ENCODE data around the gene KCNH2. TPM values are rescaled to one million over a fixed set of nuclear protein-coding genes. Genes with fewer than 3 reads are reported as not detected.
"Not testable (repeated sequence)": the region's sequence is repeated elsewhere in the genome, so short reads cannot be mapped to it uniquely, and the experiment has no call there.

Gene KCNH2
- total RNA-seq, 2 donors from 2014 or later: 0.41 to 0.72 TPM

DNA sequence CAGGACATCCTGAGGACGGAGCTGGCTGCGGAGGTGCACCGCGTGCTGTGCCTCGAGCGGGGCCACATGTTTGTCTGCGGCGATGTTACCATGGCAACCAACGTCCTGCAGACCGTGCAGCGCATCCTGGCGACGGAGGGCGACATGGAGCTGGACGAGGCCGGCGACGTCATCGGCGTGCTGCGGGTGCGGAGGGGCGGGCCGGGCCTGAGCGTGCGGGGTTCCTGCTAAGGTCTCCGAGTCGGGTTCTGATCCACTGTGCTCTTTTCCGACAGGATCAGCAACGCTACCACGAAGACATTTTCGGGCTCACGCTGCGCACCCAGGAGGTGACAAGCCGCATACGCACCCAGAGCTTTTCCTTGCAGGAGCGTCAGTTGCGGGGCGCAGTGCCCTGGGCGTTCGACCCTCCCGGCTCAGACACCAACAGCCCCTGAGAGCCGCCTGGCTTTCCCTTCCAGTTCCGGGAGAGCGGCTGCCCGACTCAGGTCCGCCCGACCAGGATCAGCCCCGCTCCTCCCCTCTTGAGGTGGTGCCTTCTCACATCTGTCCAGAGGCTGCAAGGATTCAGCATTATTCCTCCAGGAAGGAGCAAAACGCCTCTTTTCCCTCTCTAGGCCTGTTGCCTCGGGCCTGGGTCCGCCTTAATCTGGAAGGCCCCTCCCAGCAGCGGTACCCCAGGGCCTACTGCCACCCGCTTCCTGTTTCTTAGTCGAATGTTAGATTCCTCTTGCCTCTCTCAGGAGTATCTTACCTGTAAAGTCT lies 35.8 kb upstream of the KCNH2 start:
- peak overlapping the region; percentile 67 to 93 for H3K27ac Mint-ChIP-seq
- DNase-seq (ENCODE audit: low spot score in 2 of 2): peak; percentile 76 to 82
- peaks cover 10 to 14% of the 10 kb centered on the region in 2 donors for H3K36me3 Mint-ChIP-seq
- no peaks in the 10 kb centered on the region for H3K9me3 Mint-ChIP-seq
- peak; percentile 62 to 63 for ATAC-seq

GRCh38 chr7:151013356-151013732 lies 35.2 kb upstream of the KCNH2 start:
- Mint-ChIP-seq H3K27ac (no peak overlapping the region), H3K9me3 (no peaks in the 10 kb centered on the region), H3K36me3 (peaks cover 7 to 11% of the 10 kb centered on the region in 2 donors)
- no peak for DNase-seq (ENCODE audit: low spot score in 2 of 2)
- no peak for ATAC-seq

DNA sequence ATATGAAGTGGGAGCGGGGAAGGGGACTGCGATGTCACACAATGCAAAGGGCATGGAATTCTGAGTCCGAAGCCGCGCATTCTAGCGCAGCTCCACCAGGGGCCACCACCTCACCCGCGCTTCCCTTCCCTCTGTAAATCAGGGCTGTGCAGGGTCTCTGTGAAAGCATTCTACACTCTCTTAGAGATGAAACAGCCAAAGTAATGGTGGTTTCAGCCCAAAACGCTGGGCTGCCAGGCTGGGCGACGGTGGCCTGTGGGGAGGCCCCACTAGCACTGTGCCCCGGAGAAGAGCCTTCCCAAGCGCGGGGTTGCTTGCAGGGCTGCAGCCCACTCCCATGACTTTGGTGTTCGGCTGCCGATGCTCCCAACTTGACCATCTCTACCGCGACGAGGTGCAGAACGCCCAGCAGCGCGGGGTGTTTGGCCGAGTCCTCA lies 34.8 kb upstream of the KCNH2 start:
- ATAC-seq (no peak), DNase-seq (ENCODE audit: low spot score in 2 of 2) (no peak)
- H3K36me3 Mint-ChIP-seq: peaks cover 6 to 7% of the 10 kb centered on the region in 2 donors
- H3K27ac Mint-ChIP-seq: peak overlapping the region; percentile 64 to 81
- H3K9me3 Mint-ChIP-seq: no peaks in the 10 kb centered on the region

DNA sequence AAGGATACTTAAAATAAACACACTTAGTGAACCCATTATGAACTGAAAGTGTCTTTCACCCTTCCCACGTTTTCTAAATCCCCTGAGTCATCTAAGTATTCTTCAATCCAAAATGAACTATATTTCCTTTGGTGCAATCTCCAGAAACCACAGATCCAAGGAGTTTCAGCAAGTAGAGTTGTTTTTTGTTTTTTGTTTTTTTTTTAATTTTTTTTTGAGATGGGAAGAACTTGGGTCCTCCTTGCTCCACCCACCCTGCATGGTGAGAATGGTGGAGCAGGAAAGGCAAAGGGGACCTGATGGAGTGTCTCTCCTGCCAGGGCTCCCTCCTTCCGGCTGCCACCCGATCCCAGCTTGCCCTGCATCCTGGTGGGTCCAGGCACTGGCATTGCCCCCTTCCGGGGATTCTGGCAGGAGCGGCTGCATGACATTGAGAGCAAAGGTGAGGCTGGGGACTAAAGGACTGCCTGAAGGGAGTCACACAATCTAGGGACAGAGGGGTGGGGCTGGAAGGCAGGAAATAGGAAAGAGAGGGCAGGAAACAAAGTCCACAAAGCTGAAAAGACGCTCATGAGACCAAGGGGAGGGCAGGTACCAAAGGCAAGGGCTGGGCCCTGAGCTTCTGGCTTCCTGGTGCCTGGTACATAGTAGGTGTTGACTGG lies 34.0 kb upstream of the KCNH2 start:
- DNase-seq (ENCODE audit: low spot score in 2 of 2) (no peak), ATAC-seq (no peak)
- H3K9me3 Mint-ChIP-seq: no peaks in the 10 kb centered on the region
- peak overlapping the region; percentile 64 to 81 for H3K27ac Mint-ChIP-seq
- peaks cover 6 to 7% of the 10 kb centered on the region in 2 donors for H3K36me3 Mint-ChIP-seq

- ATAC-seq; DNase-seq (ENCODE audit: low spot score in 2 of 2); H3K36me3 Mint-ChIP-seq; H3K9me3 Mint-ChIP-seq: not testable (repeated sequence)
- H3K27ac Mint-ChIP-seq: peak overlapping the region in 1 of 2 donors; percentile 64
These were observed 33.5 kb upstream of the KCNH2 start for GRCh38 chr7:151011616-151012015.

DNA sequence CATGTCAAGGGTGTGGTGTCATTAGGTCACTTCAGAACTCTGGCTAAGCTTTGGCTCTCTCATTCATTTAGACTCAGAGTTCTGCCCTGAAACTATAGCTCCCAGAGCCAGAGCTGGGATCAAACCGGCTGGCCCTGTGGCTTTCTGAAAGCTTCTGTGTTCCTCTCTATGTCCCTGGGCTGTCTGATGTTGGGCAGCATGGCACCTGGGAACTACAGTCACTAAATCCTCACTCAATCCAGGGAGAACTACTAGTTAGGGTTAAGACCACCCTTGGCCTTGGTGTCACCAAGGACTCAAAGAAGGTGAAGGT lies 32.9 kb upstream of the KCNH2 start:
- no peak for DNase-seq (ENCODE audit: low spot score in 2 of 2)
- Mint-ChIP-seq H3K27ac (peak overlapping the region in 1 of 2 donors; percentile 51), H3K9me3 (no peaks in the 10 kb centered on the region), H3K36me3 (peaks cover 6 to 7% of the 10 kb centered on the region in 2 donors)
- ATAC-seq: no peak

GRCh38 chr7:151010307-151011096 lies 32.4 kb upstream of the KCNH2 start:
- ATAC-seq (peak in 1 of 2 donors; percentile 9), DNase-seq (ENCODE audit: low spot score in 2 of 2) (no peak)
- Mint-ChIP-seq H3K9me3 (no peaks in the 10 kb centered on the region), H3K27ac (peak overlapping the region; percentile 51 to 87), H3K36me3 (peaks cover 6 to 7% of the 10 kb centered on the region in 2 donors)

- peak overlapping the region in 1 of 2 donors; percentile 51 for H3K27ac Mint-ChIP-seq
- peaks cover 6 to 7% of the 10 kb centered on the region in 2 donors for H3K36me3 Mint-ChIP-seq
- no peaks in the 10 kb centered on the region for H3K9me3 Mint-ChIP-seq
- ATAC-seq (no peak), DNase-seq (ENCODE audit: low spot score in 2 of 2) (no peak)
These were observed 31.9 kb upstream of the KCNH2 start for GRCh38 chr7:151010037-151010306.

GRCh38 chr7:151009327-151010036 lies 31.4 kb upstream of the KCNH2 start:
- ATAC-seq (no peak), DNase-seq (ENCODE audit: low spot score in 2 of 2) (no peak)
- no peaks in the 10 kb centered on the region for H3K9me3 Mint-ChIP-seq
- peak overlapping the region in 1 of 2 donors; percentile 78 for H3K27ac Mint-ChIP-seq
- H3K36me3 Mint-ChIP-seq: peaks cover 6% of the 10 kb centered on the region in 2 donors

GRCh38 chr7:151008511-151009323 lies 30.6 kb upstream of the KCNH2 start:
- DNase-seq (ENCODE audit: low spot score in 2 of 2) (peak; percentile 77 to 92), ATAC-seq (peak; percentile 76 to 85)
- no peaks in the 10 kb centered on the region for H3K9me3 Mint-ChIP-seq
- peaks cover 0 to 6% of the 10 kb centered on the region in 2 donors for H3K36me3 Mint-ChIP-seq
- peak overlapping the region; percentile 46 to 78 for H3K27ac Mint-ChIP-seq

DNA sequence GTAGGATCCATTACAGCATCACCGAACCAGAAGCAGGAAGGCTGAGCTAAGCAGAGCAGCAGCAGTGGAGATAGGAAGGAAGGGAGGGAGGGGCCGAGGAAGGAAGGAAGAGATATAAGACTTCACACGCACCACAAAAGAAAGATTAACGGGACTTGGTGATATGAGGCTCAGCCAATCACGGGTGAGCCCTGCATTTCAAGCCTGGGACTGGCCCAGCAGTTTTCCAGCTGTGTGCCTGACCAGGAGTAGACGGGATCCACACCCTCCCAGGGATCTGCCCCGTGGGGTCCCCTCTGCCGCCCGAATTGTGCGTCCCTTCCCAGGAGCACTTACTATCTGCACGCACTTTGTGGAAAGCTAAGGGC lies 30.0 kb upstream of the KCNH2 start:
- Mint-ChIP-seq H3K9me3 (no peaks in the 10 kb centered on the region), H3K27ac (peak overlapping the region; percentile 46 to 78), H3K36me3 (peaks cover 0 to 6% of the 10 kb centered on the region in 2 donors)
- no peak for DNase-seq (ENCODE audit: low spot score in 2 of 2)
- peak; percentile 32 to 56 for ATAC-seq

GRCh38 chr7:151007469-151007898 lies 29.4 kb upstream of the KCNH2 start:
- ATAC-seq (no peak), DNase-seq (ENCODE audit: low spot score in 2 of 2) (no peak)
- H3K36me3 Mint-ChIP-seq: peaks cover 0 to 1% of the 10 kb centered on the region in 2 donors
- no peaks in the 10 kb centered on the region for H3K9me3 Mint-ChIP-seq
- peak overlapping the region in 1 of 2 donors; percentile 78 for H3K27ac Mint-ChIP-seq

- peak overlapping the region in 1 of 2 donors; percentile 78 for H3K27ac Mint-ChIP-seq
These were observed 28.6 kb upstream of the KCNH2 start for GRCh38 chr7:151006590-151007300.

DNA sequence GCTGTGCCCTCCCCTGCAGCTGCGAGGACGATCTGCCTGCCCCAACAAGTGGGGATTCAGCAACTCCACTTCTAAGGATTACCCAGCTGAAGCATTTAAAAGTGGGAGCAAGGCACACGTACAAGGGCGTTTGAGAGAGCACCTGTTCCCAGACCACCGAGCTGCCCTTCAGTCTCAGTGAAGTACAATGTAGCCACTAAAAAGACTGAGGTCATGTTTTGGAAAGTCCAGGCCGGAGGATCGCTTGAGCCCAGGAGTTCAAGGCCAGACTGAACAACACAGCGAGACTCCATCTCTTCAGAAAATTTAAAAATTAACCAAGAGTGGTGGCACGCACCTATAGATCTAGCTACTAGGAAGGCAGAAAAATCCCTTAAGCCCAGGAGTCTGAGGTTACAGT lies 27.4 kb upstream of the KCNH2 start:
- DNase-seq (ENCODE audit: low spot score in 2 of 2) (no peak), ATAC-seq (no peak)
- H3K27ac Mint-ChIP-seq: no peak overlapping the region
- no peaks in the 10 kb centered on the region for H3K9me3 Mint-ChIP-seq
- no peaks in the 10 kb centered on the region for H3K36me3 Mint-ChIP-seq

More at GRCh38 chr7:151006590-151007300, 28.6 kb upstream of the KCNH2 start:
- ATAC-seq (no peak), DNase-seq (ENCODE audit: low spot score in 2 of 2) (no peak)
- Mint-ChIP-seq H3K9me3 (no peaks in the 10 kb centered on the region), H3K36me3 (no peaks in the 10 kb centered on the region)

- Mint-ChIP-seq H3K36me3 (no peaks in the 10 kb centered on the region), H3K9me3 (no peaks in the 10 kb centered on the region), H3K27ac (no peak overlapping the region)
- ATAC-seq (no peak), DNase-seq (ENCODE audit: low spot score in 2 of 2) (no peak)
These were observed 25.5 kb upstream of the KCNH2 start for GRCh38 chr7:151003572-151003971.
